Activated CD8-positive, alpha-beta memory T cell treated with anti-CD3 and anti-CD28 coated beads, Interleukin-2, amount 50 U/mL, for 1 hour (primary cell): Measurements from ENCODE around the gene TMEM252.

Source experiments
- DNase-seq: peaks from one replicate; pipeline ENCODE4 v3.0.0-alpha.2; 2020; ENCODE audit errors: extremely low read depth

Gene TMEM252

DNA sequence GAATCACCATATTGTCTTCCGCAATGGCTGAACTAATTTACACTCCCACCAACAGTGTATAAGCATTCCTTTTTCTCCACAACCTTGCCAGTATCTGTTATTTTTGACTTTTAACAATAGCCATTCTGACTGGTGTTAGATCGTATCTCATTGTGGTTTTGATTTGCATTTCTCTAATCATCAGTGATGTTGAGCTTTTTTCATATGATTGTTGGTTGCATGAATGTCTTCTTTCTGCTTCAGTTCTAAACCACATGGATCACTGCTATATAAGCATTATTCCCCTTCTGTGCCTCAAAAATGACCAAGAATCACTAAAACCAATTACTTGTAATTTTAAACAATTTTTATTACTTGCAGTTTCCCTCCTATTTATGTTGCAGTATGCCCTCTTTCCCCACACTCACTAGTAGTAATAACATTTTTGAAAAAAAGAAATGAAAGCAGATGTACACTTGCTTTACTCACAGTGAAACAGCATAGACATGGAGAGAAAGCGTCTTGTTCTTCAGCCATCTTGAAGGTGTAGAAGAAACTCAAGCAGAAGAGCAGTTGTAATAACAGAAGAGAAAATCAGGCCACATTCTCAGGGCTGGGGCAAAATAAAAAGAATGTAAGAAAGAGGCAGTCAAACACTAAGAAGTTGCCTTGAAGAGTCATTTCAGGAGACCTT lies 4.5 kb upstream of the TMEM252 start:
- no peak for DNase-seq

DNA sequence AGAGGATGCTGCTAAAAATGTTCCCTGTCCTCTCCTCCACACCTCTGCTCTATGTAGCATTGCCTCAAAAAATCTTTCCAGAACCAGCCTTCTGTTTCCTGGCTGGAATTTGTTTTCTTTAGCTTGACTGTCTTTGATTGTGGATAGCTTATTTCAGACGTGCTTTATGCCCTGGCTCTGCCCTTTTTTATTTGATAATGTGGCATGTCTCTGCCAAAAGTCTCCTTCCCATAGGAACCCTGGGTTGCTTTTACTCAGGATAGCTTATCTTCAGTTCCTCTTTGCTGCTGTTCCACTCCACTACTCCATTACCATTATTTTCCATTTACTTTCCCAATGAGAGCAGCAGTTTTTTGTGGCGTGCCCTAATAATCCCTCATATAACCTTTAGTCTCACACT lies 885 bp upstream of the TMEM252 start:
- DNase-seq: no peak

DNA sequence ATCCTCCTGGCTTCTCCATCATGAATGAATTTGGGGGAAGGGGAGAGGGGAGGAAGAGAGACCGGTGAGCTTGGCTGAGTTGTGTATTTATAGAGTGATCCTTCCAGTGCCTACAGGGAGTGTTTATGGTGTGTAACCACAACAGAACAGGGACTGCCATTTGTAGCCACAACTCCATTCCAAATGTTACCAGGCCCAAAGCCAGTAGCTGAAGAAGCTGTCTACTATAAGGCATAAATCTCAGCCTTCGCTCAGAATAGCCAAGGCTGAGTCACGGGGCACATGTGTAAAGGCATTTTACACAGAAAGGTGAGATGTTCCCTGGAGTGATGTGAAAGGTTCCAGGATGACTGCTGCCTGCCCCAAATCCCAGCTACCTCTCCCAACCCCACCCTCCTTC lies 2.5 kb downstream of the TMEM252 start:
- no peak for DNase-seq

DNA sequence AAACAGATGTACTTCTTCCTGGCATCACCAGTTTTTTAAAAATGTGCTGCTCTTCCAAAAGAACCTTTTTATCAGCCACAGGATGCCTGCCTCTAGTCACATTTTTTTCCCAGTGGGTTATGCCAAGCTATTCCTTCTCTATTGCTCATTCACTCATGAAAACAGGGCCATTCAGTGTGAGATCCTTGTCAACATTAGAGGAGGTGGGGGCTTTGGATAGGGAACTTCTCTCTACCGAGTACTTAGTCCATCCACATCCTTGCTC lies 3.1 kb downstream of the TMEM252 start:
- DNase-seq: no peak

DNA sequence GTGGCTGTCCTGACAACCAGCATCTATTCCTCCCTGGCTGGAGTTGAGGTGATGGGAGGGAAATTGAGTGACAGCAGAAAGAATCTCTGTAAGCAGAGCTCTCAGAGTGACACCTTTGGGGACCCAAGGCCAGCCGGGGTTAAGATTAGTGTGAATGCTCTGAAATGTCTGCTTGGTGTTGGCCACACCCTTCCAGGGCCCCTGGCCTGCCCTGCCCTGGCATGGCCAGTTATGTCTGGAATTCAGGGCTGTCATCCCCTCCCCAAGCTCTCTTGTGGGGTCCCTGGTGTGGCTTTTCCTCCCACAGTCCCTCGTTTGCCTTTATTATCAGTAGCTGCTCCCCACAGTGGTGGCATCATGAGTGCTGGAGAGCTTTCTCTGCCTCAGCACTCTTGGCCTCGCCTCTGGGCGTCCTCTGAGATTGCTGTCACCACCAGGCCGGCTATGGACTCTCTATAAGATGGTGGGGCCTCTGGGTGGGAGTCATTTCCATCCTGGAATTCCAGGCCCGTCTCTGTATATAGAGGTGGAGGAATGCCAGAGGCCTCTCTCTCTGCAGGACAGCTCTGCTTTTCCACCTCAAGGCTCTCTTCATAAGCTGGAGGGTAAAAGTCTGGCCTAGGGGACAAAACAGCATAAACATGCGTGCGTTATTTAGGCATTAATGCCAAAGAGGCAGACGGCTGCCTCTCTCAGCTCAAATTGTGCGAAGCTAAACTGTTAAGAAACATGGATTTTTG lies 3.6 kb downstream of the TMEM252 start:
- no peak for DNase-seq

DNA sequence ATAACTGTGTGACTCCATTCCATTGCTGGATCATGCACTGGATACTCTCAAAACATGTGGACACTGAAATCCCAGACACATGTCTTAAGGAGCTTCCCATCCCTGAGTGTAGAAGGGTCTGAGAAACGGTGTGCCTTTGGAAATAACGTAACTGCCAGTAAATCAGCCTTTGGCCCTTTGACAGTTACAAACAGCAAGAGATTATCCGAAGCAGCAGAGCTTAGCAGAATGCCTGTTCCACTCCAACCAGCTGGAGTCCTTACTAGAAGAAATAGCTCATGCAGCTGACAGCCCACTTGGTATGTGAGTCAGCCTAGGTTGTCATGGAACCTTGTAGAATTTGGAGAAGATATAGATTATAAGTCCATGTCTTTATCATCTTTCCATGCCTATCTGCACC lies 7.0 kb downstream of the TMEM252 start:
- no peak for DNase-seq

DNA sequence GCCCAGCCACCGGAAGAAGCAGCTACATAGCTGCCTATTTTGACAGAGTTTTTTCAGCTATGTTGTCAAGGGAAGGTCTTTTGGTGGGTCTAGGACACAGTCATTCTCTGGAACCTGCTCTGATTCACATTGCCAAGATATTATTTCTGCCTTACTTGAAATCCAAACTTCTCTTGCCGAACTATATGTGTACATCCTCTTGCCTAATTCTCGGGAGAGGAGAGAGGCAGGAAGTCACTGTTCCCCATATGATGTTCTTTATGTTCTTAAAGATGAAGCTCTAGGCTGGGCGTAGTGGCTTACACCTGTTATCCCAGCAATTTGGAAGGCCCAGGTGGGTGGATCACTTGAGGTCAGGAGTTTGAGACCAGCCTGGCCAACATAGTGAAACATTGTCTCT lies 8.6 kb downstream of the TMEM252 start:
- DNase-seq: no peak

DNA sequence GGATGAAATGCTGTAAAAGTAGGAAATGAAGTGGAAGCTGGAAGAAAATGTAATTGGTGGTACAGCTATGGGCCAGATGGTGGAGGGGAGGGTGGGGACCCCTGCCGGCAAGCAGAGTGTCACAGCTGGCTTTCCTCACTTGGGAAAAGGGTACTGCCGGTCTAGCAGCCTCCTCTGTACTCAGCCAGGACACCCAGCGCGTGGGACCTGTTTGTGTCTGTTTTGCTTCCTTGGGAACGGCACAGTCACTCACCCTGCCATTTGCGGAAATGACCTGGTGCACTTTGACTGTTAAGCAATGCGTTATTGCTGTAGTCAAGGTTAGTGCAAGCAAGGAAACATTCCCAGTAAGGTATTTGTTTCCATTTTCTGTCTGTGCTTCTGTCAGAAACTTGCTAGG lies 10.1 kb downstream of the TMEM252 start:
- no peak for DNase-seq

DNA sequence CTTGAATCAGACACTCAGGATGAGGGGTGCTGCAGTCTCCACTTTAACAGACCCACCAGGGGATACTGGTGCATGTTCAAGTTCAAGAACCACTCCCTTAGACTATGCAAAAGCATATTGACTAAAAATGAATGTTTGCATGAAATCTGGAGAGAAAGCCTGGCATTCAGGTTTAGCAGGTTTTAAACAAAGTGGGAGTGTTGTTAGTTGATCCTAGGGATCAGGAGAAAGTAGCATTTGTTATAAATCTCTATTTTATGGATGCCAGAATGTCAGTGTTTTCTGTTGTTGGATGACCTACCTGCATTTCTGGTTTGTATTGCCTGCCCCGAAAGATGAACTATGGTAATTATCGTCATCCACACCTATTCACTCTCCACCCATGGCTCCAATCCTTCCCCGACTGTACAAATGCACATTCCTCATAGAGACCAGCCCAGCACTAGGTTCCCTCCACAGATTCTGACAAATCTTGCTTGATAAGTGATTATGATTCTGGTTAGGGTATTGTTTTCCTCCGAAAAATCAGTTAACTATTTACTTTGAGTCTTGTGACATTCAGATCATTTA lies 17.2 kb downstream of the TMEM252 start:
- no peak for DNase-seq

DNA sequence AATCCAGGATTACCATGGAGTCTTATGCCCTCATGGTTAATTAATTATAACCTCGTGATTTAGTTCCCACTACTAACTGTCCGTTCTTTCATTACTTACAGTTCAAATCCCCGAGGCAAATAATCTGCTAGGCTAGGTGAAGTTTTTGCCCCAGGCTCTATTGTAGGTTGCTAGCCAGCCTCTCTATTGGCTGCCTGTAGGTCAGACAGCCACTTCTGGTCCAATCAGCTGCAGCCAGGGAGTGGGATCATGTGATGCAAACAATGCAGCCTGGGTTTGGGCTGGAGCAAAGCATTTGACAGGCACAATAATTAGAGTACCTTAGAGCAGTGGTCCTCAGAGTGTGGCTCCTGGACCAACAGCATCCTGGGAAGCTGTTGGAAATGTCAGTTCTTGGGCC lies 17.7 kb downstream of the TMEM252 start:
- DNase-seq: no peak

DNA sequence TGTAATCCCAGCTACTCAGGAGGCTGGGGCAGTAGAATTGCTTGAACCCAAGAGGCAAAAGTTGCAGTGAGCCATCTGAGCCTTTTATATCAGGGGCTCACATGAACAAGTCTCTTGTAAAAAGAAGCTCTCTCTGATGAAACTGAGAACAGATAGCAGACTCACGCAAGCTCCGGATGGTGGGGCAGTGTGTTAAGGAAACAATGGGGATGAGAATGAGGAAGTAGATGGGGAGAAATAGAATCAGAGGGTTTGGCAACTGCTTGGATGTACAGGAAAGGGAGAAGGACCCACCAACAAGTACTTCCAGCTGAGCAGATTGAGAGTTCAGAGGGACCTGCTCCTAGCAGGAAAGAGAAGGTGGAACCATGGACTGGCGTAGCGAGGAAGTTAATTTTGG lies 18.6 kb downstream of the TMEM252 start:
- no peak for DNase-seq

DNA sequence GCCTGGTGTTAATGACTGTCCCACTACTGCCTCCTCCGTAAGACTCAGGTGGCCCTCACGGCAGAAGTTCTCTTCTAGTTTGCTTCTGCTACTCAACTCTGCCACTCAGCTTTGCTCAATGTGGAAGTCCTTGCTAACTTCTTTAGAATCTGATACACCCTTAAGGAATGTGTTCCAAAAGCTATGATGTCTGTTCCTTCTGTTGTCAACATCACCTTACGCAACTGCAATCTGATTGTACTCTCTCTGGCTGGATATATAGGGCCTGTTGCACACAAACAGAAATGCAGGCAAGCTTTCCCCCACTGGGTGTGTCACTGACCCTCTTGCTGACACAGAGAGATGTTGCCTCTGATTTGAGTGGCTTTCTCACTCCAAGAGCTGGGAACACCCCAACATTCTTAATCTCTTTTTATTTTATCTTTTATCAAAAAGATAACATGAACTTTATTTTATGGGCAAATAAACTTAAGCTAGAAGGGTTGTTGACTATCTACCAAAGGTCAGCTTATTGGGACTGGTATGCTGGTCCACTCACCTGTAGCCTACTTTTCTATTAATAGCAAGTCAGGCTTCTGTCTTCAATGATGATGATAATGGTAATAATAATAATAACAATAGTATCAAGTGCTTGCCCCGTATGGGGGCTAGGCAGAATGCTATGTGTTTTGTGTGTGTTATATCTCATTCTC lies 25.2 kb downstream of the TMEM252 start:
- DNase-seq: no peak

DNA sequence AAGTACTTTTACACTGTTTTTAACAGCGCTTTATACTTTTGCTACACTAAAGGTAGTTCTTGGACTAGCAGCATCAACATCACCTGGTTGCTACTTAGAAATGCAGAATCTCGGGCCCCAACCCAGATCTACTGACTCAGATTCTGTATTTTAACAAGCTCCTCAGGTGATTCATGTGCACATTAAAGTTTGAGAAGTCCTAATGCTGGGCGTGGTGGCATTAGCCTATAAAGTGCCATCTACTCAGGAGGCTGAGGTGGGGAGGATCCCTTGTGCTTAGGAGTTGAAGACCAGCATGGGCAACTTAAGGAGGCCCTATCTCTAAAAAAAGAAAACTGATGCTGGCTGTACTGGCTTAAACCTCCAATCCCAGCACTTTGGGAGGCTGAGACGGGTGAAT lies 26.7 kb downstream of the TMEM252 start:
- no peak for DNase-seq

DNA sequence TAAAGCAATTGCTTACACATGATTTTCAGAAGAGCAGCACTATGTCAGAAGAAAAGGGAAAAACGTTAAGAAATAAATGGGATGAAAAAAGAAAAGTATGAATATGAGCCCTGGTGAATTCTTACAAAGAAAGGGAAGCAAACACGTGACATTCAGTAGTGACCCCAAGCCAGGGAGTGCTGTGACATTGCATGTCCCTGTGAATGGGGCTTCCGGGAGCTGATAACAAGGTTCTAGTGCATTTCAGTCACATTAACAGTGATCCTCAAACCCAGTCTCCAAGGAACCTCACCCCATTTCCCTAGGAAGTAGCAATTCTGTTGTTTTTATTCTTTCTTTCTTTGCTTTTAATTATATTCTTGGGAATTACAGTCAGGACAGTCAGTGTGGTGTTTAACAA lies 27.3 kb downstream of the TMEM252 start:
- no peak for DNase-seq

DNA sequence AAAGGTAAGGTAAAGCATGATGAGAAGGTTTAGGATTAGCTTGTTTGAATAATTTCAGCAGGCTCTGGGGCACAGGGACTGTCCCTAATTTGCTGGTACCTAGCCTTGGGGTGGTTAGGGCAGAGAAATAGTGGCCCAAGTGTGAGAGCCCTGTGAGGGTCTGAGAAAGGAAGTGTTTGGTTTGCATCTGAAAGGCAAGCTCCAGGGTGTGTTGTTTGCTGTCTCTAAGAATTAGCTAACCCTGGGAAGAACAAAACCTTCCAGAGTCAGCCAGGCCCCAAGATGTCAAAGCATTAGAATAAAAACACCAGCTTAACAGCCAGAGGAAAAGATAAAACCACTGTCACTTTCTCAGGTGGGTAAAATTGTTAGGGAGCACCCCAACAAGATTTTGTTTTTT lies 31.0 kb downstream of the TMEM252 start:
- DNase-seq: no peak

DNA sequence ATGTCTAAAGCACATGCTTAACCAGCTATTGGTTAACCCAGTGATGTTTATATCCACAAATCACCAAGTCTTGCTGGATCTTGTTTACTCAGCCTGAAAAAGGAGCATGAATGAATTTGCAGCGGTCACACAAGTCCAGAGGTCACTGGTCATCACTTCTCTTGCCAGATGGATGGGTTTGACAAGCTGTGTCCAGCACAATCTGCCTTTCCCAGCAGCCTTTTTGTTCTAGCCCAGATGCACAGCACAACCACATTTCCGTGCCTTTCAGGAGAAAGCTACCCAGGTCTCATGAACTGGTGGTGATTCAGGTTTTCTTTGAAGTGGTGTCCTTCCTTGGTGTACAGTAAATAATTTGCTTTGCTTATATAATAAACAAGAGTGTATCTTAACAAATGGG lies 32.1 kb downstream of the TMEM252 start:
- DNase-seq: no peak

DNA sequence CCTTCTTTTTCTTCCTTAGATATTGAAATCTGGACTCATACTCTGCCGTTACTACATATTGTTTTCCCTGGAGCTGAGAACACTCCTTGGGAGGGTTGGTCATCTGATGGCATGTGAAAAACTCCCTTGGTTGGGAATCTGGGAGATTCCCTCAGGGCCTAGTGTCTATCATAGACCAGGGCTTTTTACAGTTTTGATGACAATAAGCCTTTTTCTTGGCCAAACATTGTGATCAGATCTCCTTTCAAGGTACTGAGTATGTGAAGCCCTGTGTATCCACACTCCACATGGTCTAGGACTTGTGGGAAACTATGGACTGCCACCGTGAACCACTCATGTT lies 32.9 kb downstream of the TMEM252 start:
- no peak for DNase-seq

DNA sequence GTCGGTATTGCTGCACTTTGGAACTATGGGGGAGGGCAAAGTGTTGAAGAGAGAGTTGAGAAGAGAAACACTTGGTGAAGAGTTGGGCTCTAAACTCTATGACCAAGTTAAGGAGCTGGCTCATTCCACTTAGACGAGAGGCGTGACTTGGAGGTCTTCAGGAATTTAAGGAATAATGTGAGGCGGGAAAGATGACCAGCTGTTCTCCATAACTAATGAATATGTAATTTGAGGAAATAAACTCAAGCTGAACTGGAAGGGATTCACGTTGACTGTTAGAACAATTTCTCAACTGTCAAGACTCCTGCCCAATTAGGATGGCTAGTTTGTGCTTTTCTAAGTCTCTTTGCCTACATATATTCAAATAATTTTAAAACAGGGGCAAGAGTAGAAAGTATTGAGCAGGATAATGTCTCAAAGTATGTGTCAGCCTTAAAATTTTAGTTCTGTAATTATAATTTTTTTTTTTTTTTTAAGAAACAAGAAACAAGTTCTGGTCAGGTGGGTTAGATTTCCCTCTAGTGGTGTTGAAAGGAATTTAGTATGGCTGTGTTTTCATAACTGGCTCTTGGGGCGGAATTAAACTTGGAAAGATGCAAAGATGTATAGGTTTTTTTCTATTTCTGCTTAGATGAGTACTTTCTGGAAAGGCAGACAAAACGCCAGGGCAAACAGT lies 33.4 kb downstream of the TMEM252 start:
- no peak for DNase-seq

DNA sequence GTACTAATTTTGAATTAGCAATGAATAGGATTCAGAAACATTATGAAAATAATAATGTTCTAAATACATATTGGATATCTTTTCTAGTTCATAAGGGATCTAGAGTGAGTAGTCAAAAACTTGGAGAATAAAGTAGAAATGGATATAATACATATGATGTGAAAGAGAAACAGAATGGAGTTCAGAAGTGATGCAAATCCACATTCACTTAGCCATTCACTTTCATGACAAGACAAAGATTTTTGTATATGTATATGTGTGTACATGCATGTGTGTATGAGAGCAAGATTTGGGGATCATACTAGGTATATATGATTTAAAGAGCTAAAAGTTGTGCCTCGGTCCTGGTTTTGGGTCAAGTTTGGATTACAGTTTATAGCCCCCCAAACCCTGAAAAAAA lies 34.1 kb downstream of the TMEM252 start:
- no peak for DNase-seq

DNA sequence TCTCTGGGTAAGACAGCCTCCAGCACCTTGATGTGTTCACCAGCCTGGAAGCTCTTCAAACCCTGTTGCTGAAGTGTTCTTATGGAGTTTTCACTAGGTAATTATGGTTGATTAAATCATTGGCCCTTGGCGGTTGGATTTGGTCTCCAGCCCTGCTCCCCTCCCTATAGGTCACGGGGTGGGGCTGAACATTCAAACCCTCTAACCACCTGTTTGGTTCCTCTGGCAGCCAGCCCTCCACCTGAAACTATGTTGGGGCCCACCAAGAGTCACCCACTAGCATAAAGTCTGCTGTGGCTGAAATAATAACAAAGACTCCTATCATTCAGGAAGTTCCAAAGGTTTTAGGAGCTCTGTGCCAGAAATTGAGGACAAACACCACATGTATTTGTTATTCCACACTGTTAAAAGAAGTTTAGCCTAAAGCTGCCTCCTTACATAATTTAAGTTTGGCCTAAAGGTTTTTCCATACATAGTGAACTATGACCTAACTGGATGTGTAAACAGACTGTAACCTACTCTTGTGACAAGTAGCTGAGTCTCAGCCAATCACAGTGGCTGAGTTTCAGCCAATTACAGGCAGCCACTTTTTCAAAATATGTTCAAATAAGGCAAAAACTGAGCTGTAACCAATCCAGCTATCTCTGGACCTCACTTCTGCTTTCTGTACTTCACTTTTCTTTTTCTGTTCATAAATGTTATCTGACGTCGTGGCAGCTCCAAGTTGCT lies 34.8 kb downstream of the TMEM252 start:
- no peak for DNase-seq

DNA sequence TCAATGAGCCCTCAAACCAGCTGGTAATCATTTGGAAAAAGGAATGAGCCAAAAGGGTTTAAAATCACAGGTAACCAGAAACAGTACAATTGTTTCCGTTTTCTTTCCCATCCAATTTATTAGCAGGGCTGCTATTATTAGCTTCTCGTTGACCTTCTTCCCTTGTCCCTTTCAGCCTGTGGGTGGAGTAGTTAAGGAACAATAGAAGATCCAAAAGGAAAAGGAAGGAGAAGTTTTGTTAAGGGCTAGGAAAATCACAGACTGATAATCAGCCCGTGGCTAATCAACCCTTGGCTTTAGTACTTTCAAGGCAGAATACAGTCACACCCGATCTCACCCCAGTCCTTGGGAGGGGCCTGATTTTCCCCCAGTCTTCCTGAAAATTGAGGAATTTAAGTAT lies 38.4 kb downstream of the TMEM252 start:
- DNase-seq: no peak
